ENCODE measurements around the gene GRK3. TPM values are rescaled to one million over a fixed set of nuclear protein-coding genes. Genes with fewer than 3 reads are reported as not detected.
"Not testable (repeated sequence)": the region's sequence is repeated elsewhere in the genome, so short reads cannot be mapped to it uniquely, and the experiment has no call there.

GRK3 gene
- polyA plus RNA-seq, 3 donors from 2014 or later: 0.14 to 0.34 (median 0.24) TPM

- H3K9me3 Mint-ChIP-seq: no peaks in the 10 kb centered on the region
- no peaks in the 10 kb centered on the region for H3K4me1 Mint-ChIP-seq
- peaks cover 3 to 13% (median 3%) of the 10 kb centered on the region in 3 donors for H3K27me3 Mint-ChIP-seq (ENCODE audit: low read depth in 3 of 3)
- DNase-seq: no peak
- H3K36me3 Mint-ChIP-seq: no peaks in the 10 kb centered on the region
- no peak overlapping the region for H3K27ac Mint-ChIP-seq
- no peak overlapping the region for H3K4me3 Mint-ChIP-seq
These were observed 7.3 kb upstream of the GRK3 start for GRCh38 chr22:25557218-25557617.

DNA sequence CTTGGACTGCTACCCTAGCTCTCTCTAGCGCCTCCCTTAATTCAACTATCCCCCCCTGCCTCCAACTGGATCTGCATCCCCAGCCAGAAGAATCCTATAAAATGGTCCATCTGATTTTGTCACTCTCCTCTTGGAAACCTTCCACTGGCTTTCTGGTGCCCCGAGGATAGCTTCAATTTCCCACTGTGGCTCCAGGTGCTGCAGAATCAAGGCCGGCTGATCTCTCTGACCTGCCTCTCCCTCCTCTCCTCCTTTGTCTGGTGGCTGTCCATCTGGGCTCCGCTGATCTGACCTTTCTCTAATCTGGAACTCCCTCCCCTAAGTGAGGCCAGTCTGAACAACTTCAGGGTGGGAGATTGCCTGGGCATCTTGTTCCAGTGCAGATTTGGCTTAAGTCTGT is 6.1 kb upstream of the GRK3 start:
- no peaks in the 10 kb centered on the region for H3K9me3 Mint-ChIP-seq
- no peak for DNase-seq
- H3K4me1 Mint-ChIP-seq: peaks cover 0 to under 1% of the 10 kb centered on the region in 2 donors

GRCh38 chr22:25559910-25560309 is 4.6 kb upstream of the GRK3 start:
- not testable (repeated sequence) for H3K4me3 Mint-ChIP-seq, H3K27ac Mint-ChIP-seq, DNase-seq, H3K36me3 Mint-ChIP-seq, H3K9me3 Mint-ChIP-seq
- H3K4me1 Mint-ChIP-seq: peaks cover 6 to 11% of the 10 kb centered on the region in 2 donors
- H3K27me3 Mint-ChIP-seq (ENCODE audit: low read depth in 3 of 3): peaks cover 2 to 22% (median 3%) of the 10 kb centered on the region in 3 donors

More for the DNA sequence above, 6.1 kb upstream of the GRK3 start:
- Mint-ChIP-seq H3K27ac (no peak overlapping the region), H3K36me3 (no peaks in the 10 kb centered on the region), H3K27me3 (ENCODE audit: low read depth in 3 of 3) (peaks cover 3 to 16% (median 3%) of the 10 kb centered on the region in 3 donors), H3K4me3 (no peak overlapping the region)

GRCh38 chr22:25561182-25561581 is 3.3 kb upstream of the GRK3 start:
- peaks cover 4 to 26% (median 8%) of the 10 kb centered on the region in 3 donors for H3K27me3 Mint-ChIP-seq (ENCODE audit: low read depth in 3 of 3)
- not testable (repeated sequence) for H3K36me3 Mint-ChIP-seq, DNase-seq, H3K9me3 Mint-ChIP-seq, H3K27ac Mint-ChIP-seq, H3K4me3 Mint-ChIP-seq
- peaks cover 10 to 21% of the 10 kb centered on the region in 2 donors for H3K4me1 Mint-ChIP-seq

- not testable (repeated sequence) for H3K4me3 Mint-ChIP-seq, H3K36me3 Mint-ChIP-seq, H3K9me3 Mint-ChIP-seq, DNase-seq, H3K27ac Mint-ChIP-seq
- H3K27me3 Mint-ChIP-seq (ENCODE audit: low read depth in 3 of 3): peaks cover 4 to 26% (median 8%) of the 10 kb centered on the region in 3 donors
- H3K4me1 Mint-ChIP-seq: peaks cover 10 to 25% of the 10 kb centered on the region in 2 donors
These were observed 2.5 kb upstream of the GRK3 start for GRCh38 chr22:25561927-25562326.

- not testable (repeated sequence) for H3K36me3 Mint-ChIP-seq, DNase-seq, H3K9me3 Mint-ChIP-seq
- peak overlapping the region; percentile 62 to 86 (median 72) for H3K4me3 Mint-ChIP-seq
- H3K27ac Mint-ChIP-seq: peak overlapping the region in 1 of 6 donors; percentile 13
- H3K4me1 Mint-ChIP-seq: peaks cover 10 to 25% of the 10 kb centered on the region in 2 donors
- H3K27me3 Mint-ChIP-seq (ENCODE audit: low read depth in 3 of 3): peaks cover 3 to 26% (median 6%) of the 10 kb centered on the region in 3 donors
These were observed 1.3 kb upstream of the GRK3 start for GRCh38 chr22:25562966-25563760.

DNA sequence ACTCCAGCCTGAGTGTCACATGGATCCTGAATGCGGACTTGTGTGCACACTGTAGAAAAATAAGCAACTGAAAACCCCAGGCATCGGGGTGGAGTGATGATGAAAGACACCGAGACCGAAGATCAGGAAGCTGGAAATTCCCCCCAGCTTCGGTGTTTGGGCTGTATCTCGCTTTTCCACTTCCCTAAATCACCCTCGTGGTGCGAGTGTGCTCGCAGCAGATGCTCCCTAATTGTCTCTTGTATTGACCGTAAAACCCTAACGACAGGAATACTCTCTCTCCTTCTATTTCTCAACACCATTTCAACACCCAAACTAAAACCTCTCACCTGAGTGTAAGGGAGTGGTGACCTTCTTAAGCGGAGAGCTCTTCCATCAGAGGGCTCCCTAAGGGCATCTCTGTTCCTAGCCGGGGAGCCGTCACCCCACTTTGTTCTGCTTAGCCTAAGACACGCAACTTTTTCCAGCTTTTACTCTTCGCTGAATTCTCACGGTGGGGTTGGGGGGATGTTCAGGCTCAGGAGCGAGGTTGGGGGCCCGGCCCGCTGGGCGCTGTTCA is 635 bp upstream of the GRK3 start:
- H3K4me1 Mint-ChIP-seq: peaks cover 10 to 25% of the 10 kb centered on the region in 2 donors
- H3K9me3 Mint-ChIP-seq: no peaks in the 10 kb centered on the region
- peak overlapping the region; percentile 62 to 86 (median 72) for H3K4me3 Mint-ChIP-seq
- H3K27me3 Mint-ChIP-seq (ENCODE audit: low read depth in 3 of 3): peaks cover 3 to 23% (median 5%) of the 10 kb centered on the region in 3 donors
- no peaks in the 10 kb centered on the region for H3K36me3 Mint-ChIP-seq
- no peak for DNase-seq
- no peak overlapping the region for H3K27ac Mint-ChIP-seq

GRCh38 chr22:25564979-25565677 is 653 bp downstream of the GRK3 start:
- peak overlapping the region; percentile 86 to 98 (median 95) for H3K4me3 Mint-ChIP-seq
- peaks cover 3 to 23% (median 5%) of the 10 kb centered on the region in 3 donors for H3K27me3 Mint-ChIP-seq (ENCODE audit: low read depth in 3 of 3)

DNA sequence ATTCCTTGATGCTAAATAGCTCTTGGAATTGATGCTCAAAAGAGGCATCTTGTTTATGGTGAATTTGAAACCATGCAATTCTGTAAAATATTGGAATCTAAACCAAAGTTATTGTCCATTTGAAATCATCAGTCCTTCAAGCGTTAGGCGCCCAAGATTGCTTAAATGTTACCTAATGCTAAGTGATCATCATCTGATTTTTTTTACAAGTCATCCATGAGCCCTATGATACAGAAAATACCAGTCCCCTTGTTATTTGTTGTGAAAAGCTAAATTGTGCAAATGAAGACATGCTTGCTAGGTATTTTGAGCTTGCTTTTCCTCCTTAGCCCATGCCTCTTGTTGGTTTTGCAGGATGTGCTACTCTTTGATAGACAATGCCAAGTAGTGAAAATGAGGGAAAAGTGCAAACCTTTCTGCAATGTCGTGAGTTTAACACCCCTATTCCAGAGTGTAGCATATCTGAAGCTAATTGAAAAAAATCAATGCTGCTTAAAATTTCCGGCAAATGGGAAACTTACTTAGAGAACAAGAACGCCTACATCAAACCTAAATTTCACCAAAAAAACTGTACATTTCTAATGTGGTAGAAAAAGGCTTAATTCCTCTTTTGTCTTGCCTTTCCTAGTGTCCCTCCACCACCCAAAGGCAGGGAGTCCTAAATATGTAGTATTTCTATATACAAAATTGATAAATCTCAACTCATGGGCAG is 1.9 kb downstream of the GRK3 start:
- Mint-ChIP-seq H3K36me3 (no peaks in the 10 kb centered on the region), H3K4me1 (peaks cover 10 to 25% of the 10 kb centered on the region in 2 donors), H3K27me3 (ENCODE audit: low read depth in 3 of 3) (peaks cover 3 to 23% (median 7%) of the 10 kb centered on the region in 3 donors), H3K9me3 (no peaks in the 10 kb centered on the region), H3K4me3 (peak overlapping the region; percentile 51 to 98 (median 91)), H3K27ac (no peak overlapping the region)
- no peak for DNase-seq

More at GRCh38 chr22:25564979-25565677, 653 bp downstream of the GRK3 start:
- DNase-seq: peak; percentile 1 to 10 (median 7)
- H3K36me3 Mint-ChIP-seq: no peaks in the 10 kb centered on the region
- peaks cover 10 to 25% of the 10 kb centered on the region in 2 donors for H3K4me1 Mint-ChIP-seq
- peak overlapping the region in 1 of 6 donors; percentile 63 for H3K27ac Mint-ChIP-seq
- no peaks in the 10 kb centered on the region for H3K9me3 Mint-ChIP-seq

DNA sequence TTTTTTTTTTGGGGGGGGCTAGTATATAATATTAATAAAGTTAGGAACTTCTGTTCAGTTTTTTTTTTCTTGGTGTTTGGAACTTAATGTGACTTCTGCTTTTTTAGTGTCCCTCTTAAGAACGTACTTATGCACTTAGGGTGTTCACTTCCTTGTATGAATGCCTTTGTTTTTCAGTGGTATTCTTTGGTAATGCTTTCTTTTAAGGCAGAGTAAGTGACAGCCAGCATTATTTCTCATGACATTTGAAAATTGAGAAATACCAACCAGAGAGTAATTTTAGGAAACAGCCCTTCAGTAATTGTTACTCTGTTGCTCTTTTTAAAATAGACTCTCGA is 2.4 kb downstream of the GRK3 start:
- no peak for DNase-seq
- Mint-ChIP-seq H3K4me1 (peaks cover 10 to 25% of the 10 kb centered on the region in 2 donors), H3K9me3 (no peaks in the 10 kb centered on the region), H3K27me3 (ENCODE audit: low read depth in 3 of 3) (peaks cover 4 to 22% (median 7%) of the 10 kb centered on the region in 3 donors), H3K36me3 (no peaks in the 10 kb centered on the region), H3K4me3 (peak overlapping the region in 1 of 5 donors; percentile 86), H3K27ac (no peak overlapping the region)

GRCh38 chr22:25567251-25567675 is 2.8 kb downstream of the GRK3 start:
- Mint-ChIP-seq H3K27me3 (ENCODE audit: low read depth in 3 of 3) (peaks cover 5 to 20% (median 7%) of the 10 kb centered on the region in 3 donors), H3K4me3 (no peak overlapping the region), H3K27ac (no peak overlapping the region), H3K36me3 (no peaks in the 10 kb centered on the region), H3K4me1 (peaks cover 10 to 25% of the 10 kb centered on the region in 2 donors), H3K9me3 (no peaks in the 10 kb centered on the region)
- DNase-seq: no peak

GRCh38 chr22:25568066-25568465 is 3.6 kb downstream of the GRK3 start:
- not testable (repeated sequence) for H3K9me3 Mint-ChIP-seq, DNase-seq, H3K4me3 Mint-ChIP-seq, H3K27ac Mint-ChIP-seq, H3K36me3 Mint-ChIP-seq
- Mint-ChIP-seq H3K27me3 (ENCODE audit: low read depth in 3 of 3) (peaks cover 5 to 17% (median 7%) of the 10 kb centered on the region in 3 donors), H3K4me1 (peaks cover 10 to 25% of the 10 kb centered on the region in 2 donors)

- Mint-ChIP-seq H3K4me3 (no peak overlapping the region), H3K36me3 (no peaks in the 10 kb centered on the region), H3K4me1 (peaks cover 4 to 14% of the 10 kb centered on the region in 2 donors), H3K27ac (no peak overlapping the region), H3K27me3 (ENCODE audit: low read depth in 3 of 3) (peaks cover 5 to 15% (median 7%) of the 10 kb centered on the region in 3 donors), H3K9me3 (no peaks in the 10 kb centered on the region)
- no peak for DNase-seq
These were observed 4.9 kb downstream of the GRK3 start for GRCh38 chr22:25569361-25569760.
